ENCODE data around the gene IL17REL. TPM values are rescaled to one million over a fixed set of nuclear protein-coding genes. Genes with fewer than 3 reads are reported as not detected.
A peak's percentile ranks its signal among the peaks of the same experiment; 100 is the strongest.

The IL17REL gene
- total and polyA plus RNA-seq, 2 of the 13 experiments (the other 11 are each of a cell fraction or from before 2014, with no cell fraction given) = not detected

- TF ChIP-seq GMEB1 (CRISPR knock-in tag; IDR thresholded peaks at IDR 0.05; ENCODE audit: borderline replicate concordance) = no peak
- TF ChIP-seq SAFB2 (CRISPR knock-in tag; IDR thresholded peaks at IDR 0.05; ENCODE audit: borderline replicate concordance, low read depth) = no peak
- TF ChIP-seq ZBTB7A (CRISPR knock-in tag; IDR thresholded peaks at IDR 0.05) = peak; percentile 39; the same call in 1 of the 2 replicates
- TF ChIP-seq SNAPC2 (CRISPR knock-in tag; IDR thresholded peaks at IDR 0.05) = no peak
- TF ChIP-seq MTA3 (CRISPR knock-in tag; IDR thresholded peaks at IDR 0.05) = no peak
- no peak for TF ChIP-seq GATAD1 (CRISPR knock-in tag; IDR thresholded peaks at IDR 0.05)
- no peak for TF ChIP-seq HDAC6 (IDR thresholded peaks at IDR 0.05; ENCODE audit: low read depth, low read length)
- no peak for TF ChIP-seq ZSCAN12 (CRISPR knock-in tag; IDR thresholded peaks at IDR 0.05)
- TF ChIP-seq ZNF746 (CRISPR knock-in tag; IDR thresholded peaks at IDR 0.05) = no peak
- no peak for TF ChIP-seq BHLHE40 (IDR thresholded peaks at IDR 0.05; ENCODE audit: low read length)
- TF ChIP-seq DNMT3B (CRISPR knock-in tag; conservative IDR thresholded peaks at IDR 0.05) = no peak
- TF ChIP-seq ATF6 (CRISPR knock-in tag; conservative IDR thresholded peaks at IDR 0.05) = no peak
- no peak for TF ChIP-seq FOXP1 (IDR thresholded peaks at IDR 0.05)
- TF ChIP-seq FOXP1 (CRISPR knock-in tag; IDR thresholded peaks at IDR 0.05) = no peak
- no peak for TF ChIP-seq ZNF552 (CRISPR knock-in tag; IDR thresholded peaks at IDR 0.05; ENCODE audit: borderline replicate concordance)
- TF ChIP-seq MEIS2 (CRISPR knock-in tag; IDR thresholded peaks at IDR 0.05) = no peak
- no peak for TF ChIP-seq FOXA1 (IDR thresholded peaks at IDR 0.05)
- no peak for TF ChIP-seq FOXA1 (CRISPR knock-in tag; IDR thresholded peaks at IDR 0.05)
- no peak for TF ChIP-seq ZNF768 (CRISPR knock-in tag; IDR thresholded peaks at IDR 0.05)
- no peak for TF ChIP-seq YEATS2 (CRISPR knock-in tag; IDR thresholded peaks at IDR 0.05; ENCODE audit: borderline replicate concordance)
- peak; percentile 75 for TF ChIP-seq YEATS4 (CRISPR knock-in tag; IDR thresholded peaks at IDR 0.05; ENCODE audit: borderline replicate concordance)
Observed at GRCh38 chr22:49971232-49972162, 41.1 kb downstream of the IL17REL start (continued).

All from HepG2 (cell line).